Measurements from ENCODE around the gene GALNT5. TPM values are rescaled to one million over a fixed set of nuclear protein-coding genes. Genes with fewer than 3 reads are reported as not detected.

Gene GALNT5
- total and polyA plus RNA-seq, 10 of the 15 experiments (the other 5 are each of a cell fraction or from before 2014, with no cell fraction given): under 0.01 to 0.25 (median 0.03) TPM; not detected in 4

- Histone ChIP-seq H3K9me3 (replicated peaks; ENCODE audit: control insufficient read depth, insufficient read depth, low read length) (no peaks in the 10 kb centered on the region; the same call in 2 of the 3 replicates), H3K36me3 (ENCODE audit: control insufficient read depth in 2 of 2, insufficient read depth in 2 of 2, low read length in 1 of 2) (no peaks in the 10 kb centered on the region), H3K4me3 (no peak overlapping the region), H3K4me2 (ENCODE audit: control insufficient read depth, insufficient read depth) (no peak overlapping the region), H3K27me3 (replicated peaks in 1 of 2; ENCODE audit: control insufficient read depth in 2 of 2, insufficient read depth in 2 of 2, low read length in 1 of 2) (no peaks in the 10 kb centered on the region; a peak in 1 of 4 replicates), H3K9ac (ENCODE audit: control insufficient read depth, insufficient read depth, low read length) (no peak overlapping the region), H3K79me2 (ENCODE audit: control insufficient read depth, insufficient read depth, low read length) (no peaks in the 10 kb centered on the region), H4K20me1 (ENCODE audit: control insufficient read depth, insufficient read depth) (no peaks in the 10 kb centered on the region), H3K4me1 (ENCODE audit: control insufficient read depth, insufficient read depth, low read length) (peaks cover 13% of the 10 kb centered on the region), H3K27ac (ENCODE audit: control insufficient read depth, insufficient read depth) (no peak overlapping the region), H2AFZ (ENCODE audit: control insufficient read depth, low read depth, low read length) (no peak overlapping the region)
- TF ChIP-seq CBX3 (IDR thresholded peaks at IDR 0.05; ENCODE audit: borderline replicate concordance, low read depth) (no peak), RAD21 (IDR thresholded peaks at IDR 0.05; ENCODE audit: insufficient read depth, low read depth, low read length) (no peak), RFX5 (IDR thresholded peaks at IDR 0.05; ENCODE audit: low read depth, low read length) (no peak), STAT3 (IDR thresholded peaks at IDR 0.05; ENCODE audit: low read depth, low read length) (no peak), MEF2A (IDR thresholded peaks at IDR 0.05; ENCODE audit: insufficient read depth, low read depth, low read length) (no peak), ZNF592 (IDR thresholded peaks at IDR 0.05) (no peak), GATAD2B (conservative IDR thresholded peaks at IDR 0.05; ENCODE audit: low read depth) (no peak), NFYA (IDR thresholded peaks at IDR 0.05; ENCODE audit: borderline replicate concordance, low read depth, low read length) (no peak), BCL3 (IDR thresholded peaks at IDR 0.05; ENCODE audit: borderline replicate concordance, insufficient read depth, low read depth, low read length, poor library complexity, severe bottlenecking) (no peak), MTA3 (IDR thresholded peaks at IDR 0.05; ENCODE audit: borderline replicate concordance, low read length) (no peak), CHD4 (IDR thresholded peaks at IDR 0.05) (no peak)
- FAIRE-seq (no peak), ATAC-seq (no peak), DNase-seq (ENCODE audit: low read depth, low spot score) (no peak)
- ChIA-PET POLR2A (no interaction called here), CTCF (interaction anchor here (1.5 kb wide), 1 partner anchor 52 kb away, joined by 3 read pairs; no protein-coding TSS in a partner anchor), RAD21 (ENCODE audit: unreplicated experiment) (no interaction called here), SMC1A (ENCODE audit: uncharacterized antibody, unreplicated experiment) (interaction anchor here (1.0 to 1.4 kb wide), 2 partner anchors 11 to 18 kb away, joined by 3 read pairs; no protein-coding TSS in a partner anchor)
- in situ Hi-C loops (cut with MboI) (no loop called here), intact Hi-C loops (cut with micrococcal nuclease; ENCODE audit: unreplicated experiment) (no loop called here)
- 44% methylated on average over 4 of the region's 4 CpGs for WGBS (ENCODE audit: insufficient coverage, insufficient replicate concordance, low lambda C conversion rate, missing lambda C conversion rate)
- no TSS peak for BruUV-seq (replicated peaks)
Observed at GRCh38 chr2:157250836-157251235, 6.7 kb upstream of the GALNT5 start.

All from GM12878 (cell line).